ENCODE results near the gene OR10G3.

The OR10G3 gene

GRCh38 chr14:21535545-21536417 is 44.1 kb downstream of the OR10G3 start:
- DNase-seq: no peak

GRCh38 chr14:21534576-21534975 is 45.3 kb downstream of the OR10G3 start:
- no peak for DNase-seq

- no peak for DNase-seq
These were observed 46.6 kb downstream of the OR10G3 start for GRCh38 chr14:21533294-21533693.

- DNase-seq: no peak
These were observed 50.4 kb downstream of the OR10G3 start for GRCh38 chr14:21529515-21529914.

- DNase-seq: no peak
These were observed 51.2 kb downstream of the OR10G3 start for GRCh38 chr14:21528381-21529348.

GRCh38 chr14:21527318-21527679 is 52.6 kb downstream of the OR10G3 start:
- DNase-seq: no peak

GRCh38 chr14:21526672-21527317 is 53.1 kb downstream of the OR10G3 start:
- DNase-seq: peak; percentile 50

GRCh38 chr14:21525962-21526671 is 53.8 kb downstream of the OR10G3 start, which contains the start of gene SALL2:
Gene SALL2, minus strand, starts transcription at chr14:21526346. Its CDS starts 219 bp downstream, at chr14:21526127.
- peak; percentile 96 for DNase-seq

GRCh38 chr14:21525571-21525961 is 54.3 kb downstream of the OR10G3 start:
- no peak for DNase-seq

GRCh38 chr14:21524575-21525490 is 55.0 kb downstream of the OR10G3 start:
- no peak for DNase-seq

- no peak for DNase-seq
These were observed 56.7 kb downstream of the OR10G3 start for GRCh38 chr14:21523203-21523602.

- no peak for DNase-seq
These were observed 58.4 kb downstream of the OR10G3 start for GRCh38 chr14:21521501-21521900.

GRCh38 chr14:21520767-21521166 is 59.1 kb downstream of the OR10G3 start:
- no peak for DNase-seq

GRCh38 chr14:21518725-21519124 is 61.2 kb downstream of the OR10G3 start:
- DNase-seq: no peak
